Astrocyte (in vitro differentiated cells and primary cell): ENCODE data around the gene NIPBL.

Experiments
- CTCF ChIP-seq: IDR thresholded peaks from 2 replicates; pipeline ENCODE4 v1.5.1; 2011; ENCODE audit warnings: low read depth, mild to moderate bottlenecking, inconsistent platforms, low read length, moderate library complexity; ENCODE audit not compliant: insufficient read depth
- EZH2 ChIP-seq: IDR thresholded peaks from 2 replicates; pipeline ENCODE4 v1.6.1; 2012; ENCODE audit warnings: mild to moderate bottlenecking, low read length, inconsistent platforms; ENCODE audit not compliant: insufficient read depth

GRCh38 chr5:37002176-37002751, 125.7 kb downstream of the NIPBL start:
- TF ChIP-seq CTCF (no peak), EZH2 (no peak)
